ENCODE results near the gene CATSPERB. TPM values are rescaled to one million over a fixed set of nuclear protein-coding genes. Genes with fewer than 3 reads are reported as not detected.

CATSPERB gene
- total and polyA plus RNA-seq, 9 of the 15 experiments (the other 6 are each of a cell fraction or from before 2014, with no cell fraction given): 0.05 to 1.4 (median 0.89) TPM

DNA sequence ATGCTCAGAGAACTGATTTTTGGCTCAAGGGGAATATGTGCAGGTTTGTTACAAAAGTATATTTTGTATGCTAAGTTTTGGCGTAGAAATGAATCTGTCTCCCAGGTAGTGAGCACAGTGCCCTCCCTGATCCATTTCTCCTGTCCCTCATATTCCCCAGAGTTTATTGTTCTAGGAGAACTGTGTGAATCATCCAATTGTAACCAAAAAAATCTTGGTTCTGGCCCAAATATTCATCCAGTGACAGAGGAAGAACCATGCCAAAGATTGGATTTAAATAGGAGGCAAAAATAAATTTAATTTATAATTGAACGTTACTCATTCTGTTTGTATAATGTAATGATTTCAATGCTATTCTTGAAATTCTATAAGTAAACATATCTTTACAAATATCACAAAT, 4.8 kb downstream of the CATSPERB start:
- POLR2A ChIA-PET: no interaction called here
- H3K4me3 ChIP-seq: no peak overlapping the region
- ATAC-seq: no peak
- no peaks in the 10 kb centered on the region for H3K4me1 ChIP-seq (replicated peaks in 1 of 2; ENCODE audit: control insufficient read depth in 2 of 2, insufficient read depth in 2 of 2, low read length in 2 of 2)
- no peaks in the 10 kb centered on the region for H3K27me3 ChIP-seq (ENCODE audit: control insufficient read depth in 2 of 2, insufficient read depth in 2 of 2, low read length in 2 of 2)
- no peak overlapping the region for H3K9ac ChIP-seq (ENCODE audit: insufficient read depth in 1 of 2, low read depth in 2 of 2, low read length in 2 of 2)
- DNase-seq (ENCODE audit: extremely low read depth in 1 of 4, low spot score in 3 of 4): no peak
- intact Hi-C loops (cut with micrococcal nuclease): no loop called here
- no peaks in the 10 kb centered on the region for H3K9me3 ChIP-seq (replicated peaks; ENCODE audit: control insufficient read depth, insufficient read depth, low read depth, low read length)
- no peak for FAIRE-seq
- BruUV-seq (replicated peaks): no TSS peak
- H3K79me2 ChIP-seq (ENCODE audit: control insufficient read depth, insufficient read depth, low read length): no peaks in the 10 kb centered on the region
- no peaks in the 10 kb centered on the region for H3K9me1 ChIP-seq (ENCODE audit: control insufficient read depth, insufficient read depth, low read length)
- no peaks in the 10 kb centered on the region for H4K20me1 ChIP-seq (replicated peaks; ENCODE audit: control insufficient read depth, insufficient read depth, low read length)
- no peak overlapping the region for H3K4me2 ChIP-seq (ENCODE audit: insufficient read depth, low read length)
- TF ChIP-seq ZNF561 (CRISPR knock-in tag; conservative IDR thresholded peaks at IDR 0.05) (no peak), GABPA (tag; conservative IDR thresholded peaks at IDR 0.05; ENCODE audit: low read depth) (no peak), U2AF1 (optimal IDR thresholded peaks at IDR 0.05; ENCODE audit: low read depth, low read length) (no peak), CREM (IDR thresholded peaks at IDR 0.05; ENCODE audit: low read depth) (no peak), IRF2 (CRISPR knock-in tag; IDR thresholded peaks at IDR 0.05) (no peak), HMGN3 (IDR thresholded peaks at IDR 0.05; ENCODE audit: borderline replicate concordance, extremely low read depth, insufficient read length, low read depth, low read length) (no peak), SMARCC2 (IDR thresholded peaks at IDR 0.05; ENCODE audit: low read depth) (no peak), ZNF57 (CRISPR knock-in tag; IDR thresholded peaks at IDR 0.05) (no peak), ZNF197 (CRISPR knock-in tag; IDR thresholded peaks at IDR 0.05; ENCODE audit: low read depth) (no peak), RBM34 (IDR thresholded peaks at IDR 0.05; ENCODE audit: borderline replicate concordance, insufficient read depth, low read length) (no peak), MCM5 (IDR thresholded peaks at IDR 0.05; ENCODE audit: low read depth) (no peak)
- TF ChIP-seq, protein P1, sequence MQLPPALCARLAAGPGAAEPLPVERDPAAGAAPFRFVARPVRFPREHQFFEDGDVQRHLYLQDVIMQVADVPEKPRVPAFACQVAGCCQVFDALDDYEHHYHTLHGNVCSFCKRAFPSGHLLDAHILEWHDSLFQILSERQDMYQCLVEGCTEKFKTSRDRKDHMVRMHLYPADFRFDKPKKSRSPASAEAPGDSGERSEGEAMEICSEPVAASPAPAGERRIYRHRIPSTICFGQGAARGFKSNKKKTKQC (CRISPR knock-in tag; IDR thresholded peaks at IDR 0.05): no peak
- TF ChIP-seq, protein P2, sequence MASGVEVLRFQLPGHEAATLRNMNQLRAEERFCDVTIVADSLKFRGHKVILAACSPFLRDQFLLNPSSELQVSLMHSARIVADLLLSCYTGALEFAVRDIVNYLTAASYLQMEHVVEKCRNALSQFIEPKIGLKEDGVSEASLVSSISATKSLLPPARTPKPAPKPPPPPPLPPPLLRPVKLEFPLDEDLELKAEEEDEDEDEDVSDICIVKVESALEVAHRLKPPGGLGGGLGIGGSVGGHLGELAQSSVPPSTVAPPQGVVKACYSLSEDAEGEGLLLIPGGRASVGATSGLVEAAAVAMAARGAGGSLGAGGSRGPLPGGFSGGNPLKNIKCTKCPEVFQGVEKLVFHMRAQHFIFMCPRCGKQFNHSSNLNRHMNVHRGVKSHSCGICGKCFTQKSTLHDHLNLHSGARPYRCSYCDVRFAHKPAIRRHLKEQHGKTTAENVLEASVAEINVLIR (CRISPR knock-in tag; IDR thresholded peaks at IDR 0.05): no peak
- TF ChIP-seq, protein P3, sequence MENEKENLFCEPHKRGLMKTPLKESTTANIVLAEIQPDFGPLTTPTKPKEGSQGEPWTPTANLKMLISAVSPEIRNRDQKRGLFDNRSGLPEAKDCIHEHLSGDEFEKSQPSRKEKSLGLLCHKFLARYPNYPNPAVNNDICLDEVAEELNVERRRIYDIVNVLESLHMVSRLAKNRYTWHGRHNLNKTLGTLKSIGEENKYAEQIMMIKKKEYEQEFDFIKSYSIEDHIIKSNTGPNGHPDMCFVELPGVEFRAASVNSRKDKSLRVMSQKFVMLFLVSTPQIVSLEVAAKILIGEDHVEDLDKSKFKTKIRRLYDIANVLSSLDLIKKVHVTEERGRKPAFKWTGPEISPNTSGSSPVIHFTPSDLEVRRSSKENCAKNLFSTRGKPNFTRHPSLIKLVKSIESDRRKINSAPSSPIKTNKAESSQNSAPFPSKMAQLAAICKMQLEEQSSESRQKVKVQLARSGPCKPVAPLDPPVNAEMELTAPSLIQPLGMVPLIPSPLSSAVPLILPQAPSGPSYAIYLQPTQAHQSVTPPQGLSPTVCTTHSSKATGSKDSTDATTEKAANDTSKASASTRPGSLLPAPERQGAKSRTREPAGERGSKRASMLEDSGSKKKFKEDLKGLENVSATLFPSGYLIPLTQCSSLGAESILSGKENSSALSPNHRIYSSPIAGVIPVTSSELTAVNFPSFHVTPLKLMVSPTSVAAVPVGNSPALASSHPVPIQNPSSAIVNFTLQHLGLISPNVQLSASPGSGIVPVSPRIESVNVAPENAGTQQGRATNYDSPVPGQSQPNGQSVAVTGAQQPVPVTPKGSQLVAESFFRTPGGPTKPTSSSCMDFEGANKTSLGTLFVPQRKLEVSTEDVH (IDR thresholded peaks at IDR 0.05; ENCODE audit: low read depth, partially characterized antibody): no peak
- TF ChIP-seq, protein P4, sequence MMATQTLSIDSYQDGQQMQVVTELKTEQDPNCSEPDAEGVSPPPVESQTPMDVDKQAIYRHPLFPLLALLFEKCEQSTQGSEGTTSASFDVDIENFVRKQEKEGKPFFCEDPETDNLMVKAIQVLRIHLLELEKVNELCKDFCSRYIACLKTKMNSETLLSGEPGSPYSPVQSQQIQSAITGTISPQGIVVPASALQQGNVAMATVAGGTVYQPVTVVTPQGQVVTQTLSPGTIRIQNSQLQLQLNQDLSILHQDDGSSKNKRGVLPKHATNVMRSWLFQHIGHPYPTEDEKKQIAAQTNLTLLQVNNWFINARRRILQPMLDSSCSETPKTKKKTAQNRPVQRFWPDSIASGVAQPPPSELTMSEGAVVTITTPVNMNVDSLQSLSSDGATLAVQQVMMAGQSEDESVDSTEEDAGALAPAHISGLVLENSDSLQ (IDR thresholded peaks at IDR 0.05): no peak
- in situ Hi-C loops (cut with MboI): no loop called here
- H2AFZ ChIP-seq (ENCODE audit: low read depth, low read length): no peak overlapping the region
- CTCF ChIA-PET (ENCODE audit: low intra/inter-chr PET ratio): interaction anchor here (0.6 kb wide), 1 partner anchor 41 kb away, joined by 3 read pairs; no protein-coding TSS in a partner anchor
- 57% methylated on average over 2 of the region's 2 CpGs for WGBS (ENCODE audit: insufficient coverage, low coverage, missing lambda C conversion rate)
- no peaks in the 10 kb centered on the region for H3K36me3 ChIP-seq (ENCODE audit: control insufficient read depth, insufficient read depth, low read length)
- no peak overlapping the region for H3K27ac ChIP-seq (ENCODE audit: extremely low read depth, low read depth, low read length)
